Sciatic nerve (tissue), 2 donors: Measurements from ENCODE around the gene FBXW12. TPM values are rescaled to one million over a fixed set of nuclear protein-coding genes. Genes with fewer than 3 reads are reported as not detected.

Source experiments
- ATAC-seq: fragments of 200-7000 bp; cut with Tn5 transposase; one replicate; pipeline ENCODE4 v1.9.1; 2020; ENCODE audit warnings: mild to moderate bottlenecking, moderate library complexity
- DNase-seq: peaks from one replicate; pipeline ENCODE4 v3.0.0-alpha.2; 2020; ENCODE audit warnings: low spot score
- intact Hi-C: fragments of 100-400 bp; cut with DNase I; formaldehyde crosslinking; loops from one replicate; pipeline ENCODE4 v1.14.2; 2022
- total RNA-seq: library from RNA; stranded (reverse); fragmentation: NEBNext Ultra II Directional; extraction: Animal tissue kit (Norgen Biotek cat#: 25700); gene quantifications from one replicate; pipeline ENCODE4 v1.2.1, GENCODE V29; 2021
- donor health status: DM: no; HTN: no; CAD: no.
- donor health status: DM: no; HTN: no; CAD: no.

Gene FBXW12
- total RNA-seq, 1 donor from 2014 or later, result 0.27 TPM

DNA sequence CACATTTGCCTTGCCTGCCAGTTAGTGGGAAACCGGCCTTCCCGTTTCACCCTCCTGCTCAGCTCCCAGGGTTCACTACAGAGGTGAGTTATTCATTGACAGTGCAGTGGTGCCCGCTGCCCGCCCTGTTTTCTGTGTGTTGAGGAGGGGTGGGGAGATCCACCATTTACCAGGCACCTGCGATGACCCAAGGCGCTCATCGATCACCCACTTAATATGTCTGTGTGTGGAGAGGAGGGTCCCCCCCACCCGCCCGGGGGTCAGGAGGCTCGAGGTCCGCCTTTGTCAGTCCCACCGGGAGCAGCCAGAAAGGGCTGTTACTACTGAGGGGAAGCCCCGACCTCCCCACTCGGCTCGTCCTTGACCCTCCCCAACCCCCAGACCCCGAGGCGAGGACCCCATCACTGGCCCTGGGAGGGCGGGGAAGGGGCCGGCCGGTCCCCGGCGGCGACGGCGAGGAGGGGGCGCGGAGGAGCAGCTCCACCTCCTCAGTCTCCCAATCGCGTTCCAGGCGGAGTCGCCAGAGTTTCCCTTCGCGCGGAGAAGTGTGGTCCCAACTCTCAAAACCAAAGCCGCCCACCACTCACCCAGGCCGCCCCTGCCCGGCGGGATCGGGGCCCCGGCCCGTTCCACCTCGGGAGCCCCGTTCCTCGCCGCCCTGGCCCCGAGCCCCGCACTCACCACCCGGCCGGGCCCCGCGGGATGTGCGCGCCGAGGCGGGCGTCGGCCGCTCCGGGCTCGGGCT lies 56.7 kb downstream of the FBXW12 start:
- ATAC-seq (peak; percentile 42), DNase-seq (peak; percentile 80)
- intact Hi-C loops, result no loop called here

DNA sequence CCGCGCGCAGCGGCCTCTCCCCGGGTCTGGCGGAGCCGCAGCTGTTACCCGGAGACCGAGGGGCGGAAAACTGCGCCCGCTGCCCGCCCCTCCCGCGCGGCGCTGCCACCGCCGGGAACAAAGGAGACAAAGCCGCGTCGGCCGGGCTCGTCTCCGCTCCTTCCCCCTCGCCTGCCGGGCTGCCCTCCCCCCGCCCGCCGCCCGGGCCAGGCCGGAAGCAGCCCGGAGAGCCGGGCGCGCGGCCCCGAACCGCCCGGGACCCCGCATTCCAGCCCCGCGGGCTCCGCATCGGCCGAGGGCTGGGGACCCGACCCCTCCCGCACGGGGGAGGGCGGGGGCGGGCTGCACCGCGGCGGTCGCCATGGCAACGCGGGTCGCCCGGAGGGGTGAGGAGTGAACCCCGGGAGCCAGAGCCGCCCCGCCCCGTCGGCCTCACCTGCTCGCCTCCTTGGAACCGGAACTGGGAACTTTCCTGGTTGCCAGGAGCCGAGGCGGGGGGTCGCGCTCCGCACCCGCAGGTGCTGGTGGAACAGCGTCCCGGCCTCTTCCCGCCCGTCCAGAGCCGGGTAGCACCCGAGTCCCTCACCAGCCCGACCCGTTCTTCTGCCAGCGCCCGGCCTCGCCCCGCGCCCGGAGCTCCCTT lies 57.4 kb downstream of the FBXW12 start:
- ATAC-seq, result peak; percentile 14
- intact Hi-C loops, result no loop called here
- DNase-seq, result no peak

GRCh38 chr3:48429960-48430707 lies 58.1 kb downstream of the FBXW12 start, which contains the start of gene PLXNB1:
Gene PLXNB1 (minus strand): TSS chr3:48430086. CDS start chr3:48424611, 5,475 bp downstream.
- intact Hi-C loops, result loop anchor here (10.0 kb wide), 1 partner anchor 155 kb away; no protein-coding TSS in a partner anchor
- peak; percentile 41 for ATAC-seq
- DNase-seq, result peak; percentile 73

DNA sequence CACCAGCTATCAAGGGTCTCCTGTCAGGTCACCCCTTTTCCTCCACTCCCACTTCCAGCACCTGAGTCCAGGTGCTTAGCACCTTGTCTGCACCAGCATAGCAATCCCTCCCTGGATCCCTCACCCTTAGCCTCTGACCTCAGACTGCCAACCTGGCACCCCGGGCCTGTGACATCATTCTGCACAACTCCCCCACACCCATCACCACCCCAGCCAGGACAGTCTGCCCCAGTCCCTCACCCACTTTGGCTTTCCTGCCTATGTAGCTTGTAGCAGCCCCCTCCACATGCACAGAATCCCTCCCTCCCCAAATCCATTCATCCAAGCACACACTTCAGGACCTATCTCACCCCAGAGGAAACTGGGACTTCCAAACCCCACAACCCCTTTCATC lies 58.7 kb downstream of the FBXW12 start:
- DNase-seq (peak; percentile 55), ATAC-seq (no peak)
- intact Hi-C loops, result loop anchor here (10.0 kb wide), 1 partner anchor 156 kb away; no protein-coding TSS in a partner anchor

GRCh38 chr3:48431224-48432029 lies 59.4 kb downstream of the FBXW12 start:
- DNase-seq (peak; percentile 42), ATAC-seq (no peak)
- intact Hi-C loops, result loop anchor here (10.0 kb wide), 1 partner anchor 157 kb away; no protein-coding TSS in a partner anchor

- peak; percentile 51 for DNase-seq
- ATAC-seq, result no peak
- intact Hi-C loops, result loop anchor here (10.0 kb wide), 1 partner anchor 158 kb away; no protein-coding TSS in a partner anchor
Measured at GRCh38 chr3:48432411-48433371, 60.7 kb downstream of the FBXW12 start.

GRCh38 chr3:48433472-48434118 lies 61.6 kb downstream of the FBXW12 start:
- intact Hi-C loops, result loop anchor here (10.0 kb wide), 1 partner anchor 159 kb away; no protein-coding TSS in a partner anchor
- ATAC-seq, result peak; percentile 54
- peak; percentile 60 for DNase-seq

DNA sequence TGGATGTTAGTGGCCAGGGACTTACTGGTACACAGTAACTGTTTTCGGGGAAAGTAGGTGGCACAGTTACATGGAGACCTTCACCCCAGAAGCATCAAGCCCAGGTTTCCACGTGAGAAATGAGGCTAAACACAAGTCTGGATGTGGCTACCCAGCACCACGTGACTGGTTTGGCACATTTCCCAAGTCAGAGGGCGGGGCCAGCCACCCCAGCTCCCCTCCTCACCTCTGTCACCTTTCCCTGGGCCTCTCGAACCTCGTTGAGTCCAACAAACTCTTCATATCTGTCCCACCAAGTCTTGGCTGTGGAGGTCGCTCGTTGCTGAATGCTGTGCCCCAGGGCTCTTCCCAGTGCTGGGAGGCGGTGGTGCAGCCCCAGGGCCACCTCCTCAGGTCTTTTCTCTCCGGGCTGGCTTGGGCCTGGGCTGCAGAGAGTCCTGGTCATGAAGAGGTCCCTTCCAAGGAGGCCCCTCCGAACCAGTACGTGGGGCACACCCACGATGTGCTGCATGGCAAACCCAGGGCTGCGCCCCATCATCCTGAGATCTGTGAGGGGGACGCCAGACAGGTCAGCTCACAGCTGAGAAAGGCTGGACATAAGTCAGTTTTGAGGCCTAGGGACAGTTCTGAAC lies 62.7 kb downstream of the FBXW12 start:
- ATAC-seq (no peak), DNase-seq (peak; percentile 46)
- intact Hi-C loops, result loop anchor here (5.0 to 10.0 kb wide), 2 partner anchors 37 to 160 kb away; no protein-coding TSS in a partner anchor

GRCh38 chr3:48435223-48435595 lies 63.2 kb downstream of the FBXW12 start:
- DNase-seq (peak; percentile 30), ATAC-seq (no peak)
- intact Hi-C loops, result loop anchor here (5.0 to 10.0 kb wide), 2 partner anchors 38 to 160 kb away; no protein-coding TSS in a partner anchor

- DNase-seq (peak; percentile 92), ATAC-seq (peak; percentile 58)
- intact Hi-C loops, result loop anchor here (5.0 to 10.0 kb wide), 2 partner anchors 39 to 161 kb away; no protein-coding TSS in a partner anchor
Measured at GRCh38 chr3:48435774-48436476, 63.9 kb downstream of the FBXW12 start.

DNA sequence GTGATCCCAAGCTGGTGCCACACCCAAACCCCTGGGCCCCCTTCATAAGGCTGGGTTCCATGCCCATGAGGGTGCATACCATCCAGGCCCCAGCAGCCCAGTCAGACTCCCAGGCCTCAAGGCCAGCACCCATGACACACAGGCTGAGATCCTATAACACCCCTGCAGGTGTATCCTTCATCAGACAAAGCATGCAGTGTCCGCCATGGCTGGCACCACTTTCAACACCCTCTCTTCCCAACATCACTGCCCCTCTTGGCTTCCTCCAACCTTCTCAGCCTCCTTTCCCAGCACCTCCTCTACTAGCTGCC lies 64.4 kb downstream of the FBXW12 start:
- ATAC-seq, result no peak
- DNase-seq, result peak; percentile 53
- intact Hi-C loops, result loop anchor here (5.0 to 10.0 kb wide), 2 partner anchors 39 to 162 kb away; no protein-coding TSS in a partner anchor

GRCh38 chr3:48436855-48437254 lies 64.8 kb downstream of the FBXW12 start:
- ATAC-seq, result no peak
- intact Hi-C loops, result loop anchor here (5.0 to 10.0 kb wide), 2 partner anchors 40 to 162 kb away; no protein-coding TSS in a partner anchor
- DNase-seq, result peak; percentile 45

DNA sequence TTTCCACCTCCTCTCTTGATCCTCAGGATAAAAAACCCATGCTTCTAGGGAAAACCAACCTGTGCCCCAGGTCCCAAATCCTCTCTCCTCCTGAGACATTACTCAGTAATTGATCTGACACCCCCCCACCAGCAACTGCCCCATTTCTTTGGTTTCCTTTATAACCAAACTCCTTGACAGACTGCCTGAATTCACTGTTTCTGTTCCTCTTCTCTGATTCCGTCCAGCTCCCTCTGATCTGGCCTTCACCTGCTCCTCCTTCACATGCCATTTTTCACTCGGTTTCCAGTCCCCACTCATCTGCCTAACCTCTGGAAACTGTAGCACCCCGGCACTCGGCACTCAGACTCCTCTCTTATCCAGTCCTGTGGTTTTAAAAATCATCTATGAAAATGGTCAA lies 65.8 kb downstream of the FBXW12 start:
- ATAC-seq (no peak), DNase-seq (no peak)
- intact Hi-C loops, result loop anchor here (5.0 to 10.0 kb wide), 2 partner anchors 41 to 163 kb away; no protein-coding TSS in a partner anchor

DNA sequence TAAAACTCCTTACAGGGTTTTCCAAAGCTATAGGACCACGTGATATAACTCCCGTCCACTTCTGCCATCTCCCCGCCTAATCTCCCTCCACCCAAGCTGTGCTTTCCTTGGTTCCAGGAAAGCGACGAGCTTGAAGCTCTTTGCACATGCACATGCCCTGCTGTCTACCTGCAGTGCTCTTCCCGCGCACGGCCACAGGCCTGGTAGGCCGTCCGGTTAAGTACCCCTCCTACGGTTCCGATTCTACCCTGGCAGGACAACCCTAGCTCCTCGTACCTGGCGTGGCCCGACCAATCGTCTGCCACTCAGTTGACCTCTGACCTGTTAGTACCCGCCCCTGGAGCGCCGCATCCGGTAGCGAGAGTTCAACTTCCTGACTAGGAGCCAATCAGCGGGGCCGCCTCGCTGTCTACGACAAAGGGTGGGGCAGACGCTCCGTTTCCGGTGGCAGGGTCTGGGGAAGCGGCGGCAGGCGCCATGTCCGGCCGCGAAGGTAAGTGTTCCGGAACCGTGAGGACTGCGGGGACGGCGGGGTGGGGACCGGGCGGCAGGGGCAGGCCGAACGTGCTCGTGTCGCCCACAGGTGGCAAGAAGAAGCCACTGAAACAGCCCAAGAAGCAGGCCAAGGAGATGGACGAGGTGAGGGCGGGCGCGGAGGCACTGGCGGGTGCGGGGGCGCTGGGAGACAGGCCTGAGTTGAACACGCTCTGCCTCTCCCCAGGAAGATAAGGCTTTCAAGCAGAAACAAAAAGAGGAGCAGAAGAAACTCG lies 68.0 kb downstream of the FBXW12 start, which contains the start of the genes CCDC51 and TMA7:
Gene CCDC51 (minus strand): TSS at position 300 of the 770 bp plus-strand sequence. CDS start 4,991 bp downstream, outside the sequence.
Gene TMA7 (plus strand): TSS at position 438 of the 770 bp plus-strand sequence. CDS start 40 bp downstream, at position 478.
- ATAC-seq (peak; percentile 99), DNase-seq (peak; percentile 99)

GRCh38 chr3:48440590-48440958 lies 68.6 kb downstream of the FBXW12 start:
- intact Hi-C loops, result no loop called here
- ATAC-seq (no peak), DNase-seq (no peak)

More for the DNA sequence above, 68.0 kb downstream of the FBXW12 start, which contains the start of the genes CCDC51 and TMA7:
- intact Hi-C loops, result loop anchor here (5.0 to 10.0 kb wide), 2 partner anchors 43 to 165 kb away; no protein-coding TSS in a partner anchor
